Spleen (tissue), 7 donors: ENCODE results near the gene IL23A.

ENCODE experiments used
- POLR2A ChIP-seq, 3 donors: fragments of 450-650 bp; IDR thresholded peaks; one replicate each; pipeline ENCODE4 v1.5.1; 2017; ENCODE audit warnings: antibody characterized with exemption in 3 of 3, mild to moderate bottlenecking in 1 of 3
- POLR2AphosphoS5 ChIP-seq, 3 donors: sonication (generic); formaldehyde crosslinking; IDR thresholded peaks; one replicate each; pipeline ENCODE4 v1.5.1; 2017; ENCODE audit warnings: antibody characterized with exemption in 3 of 3
- TF ChIP-seq, protein P1 (sequence below), 11 experiments: fragments of 200-600 bp in 7 of 11; fragments of 450-650 bp in 4 of 11; sonication (generic) in 4 of 11; IDR thresholded peaks in 8 of 11; conservative IDR thresholded peaks in 3 of 11; 1 replicate in 7 of 11; 2 replicates in 4 of 11; pipeline versions ENCODE4 v1.4.0 to v1.8.0; 2016 to 2021; ENCODE audit warnings: antibody characterized with exemption in 11 of 11, inconsistent platforms in 4 of 11, mild to moderate bottlenecking in 1 of 11
- donor health status: DM: no; HTN: no; CAD: no; lungs with moderate emphysema.
- donor health status: DM: no; HTN: no; CAD: no.
- donor health status: DM: no; HTN: no; CAD: no.

DNA sequence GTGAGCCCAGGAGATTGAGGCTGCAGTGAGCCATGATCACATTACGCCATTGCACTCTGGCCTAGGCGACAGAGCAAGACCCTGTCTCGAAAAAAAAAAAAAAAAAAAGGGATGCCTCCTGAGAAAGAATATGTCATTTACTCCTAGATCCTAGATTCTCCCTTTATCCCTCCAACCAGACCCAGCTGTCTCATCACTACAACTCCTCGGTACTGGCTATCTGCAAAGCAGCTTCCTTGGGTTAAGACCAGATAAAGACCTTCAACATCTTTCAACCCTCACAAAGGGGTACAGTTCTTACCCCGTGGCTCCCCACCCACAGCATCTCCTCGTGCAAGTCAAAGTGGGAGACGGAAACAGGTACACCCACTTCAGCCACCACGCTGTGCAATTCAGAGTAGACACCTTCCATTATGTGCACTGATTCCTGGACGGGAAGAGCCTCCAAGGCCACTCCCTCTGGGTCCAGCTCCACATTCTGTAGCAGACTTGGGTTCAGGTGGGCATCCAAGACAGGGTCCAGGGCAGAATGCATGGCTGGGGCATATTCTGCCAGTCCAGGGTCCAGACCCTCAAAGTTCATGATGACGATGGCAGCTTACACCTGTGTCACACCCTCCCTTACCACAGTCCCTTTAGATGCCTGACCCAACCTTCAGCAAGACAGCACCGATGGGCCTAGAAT is 6.0 kb upstream of the IL23A start:
- no peak for TF ChIP-seq POLR2A (IDR thresholded peaks at IDR 0.05)
- TF ChIP-seq, protein P1, sequence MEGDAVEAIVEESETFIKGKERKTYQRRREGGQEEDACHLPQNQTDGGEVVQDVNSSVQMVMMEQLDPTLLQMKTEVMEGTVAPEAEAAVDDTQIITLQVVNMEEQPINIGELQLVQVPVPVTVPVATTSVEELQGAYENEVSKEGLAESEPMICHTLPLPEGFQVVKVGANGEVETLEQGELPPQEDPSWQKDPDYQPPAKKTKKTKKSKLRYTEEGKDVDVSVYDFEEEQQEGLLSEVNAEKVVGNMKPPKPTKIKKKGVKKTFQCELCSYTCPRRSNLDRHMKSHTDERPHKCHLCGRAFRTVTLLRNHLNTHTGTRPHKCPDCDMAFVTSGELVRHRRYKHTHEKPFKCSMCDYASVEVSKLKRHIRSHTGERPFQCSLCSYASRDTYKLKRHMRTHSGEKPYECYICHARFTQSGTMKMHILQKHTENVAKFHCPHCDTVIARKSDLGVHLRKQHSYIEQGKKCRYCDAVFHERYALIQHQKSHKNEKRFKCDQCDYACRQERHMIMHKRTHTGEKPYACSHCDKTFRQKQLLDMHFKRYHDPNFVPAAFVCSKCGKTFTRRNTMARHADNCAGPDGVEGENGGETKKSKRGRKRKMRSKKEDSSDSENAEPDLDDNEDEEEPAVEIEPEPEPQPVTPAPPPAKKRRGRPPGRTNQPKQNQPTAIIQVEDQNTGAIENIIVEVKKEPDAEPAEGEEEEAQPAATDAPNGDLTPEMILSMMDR (IDR thresholded peaks at IDR 0.05 in 8 of 11, conservative IDR thresholded peaks at IDR 0.05 in 3 of 11), result no peak
- no peak for TF ChIP-seq POLR2AphosphoS5 (IDR thresholded peaks at IDR 0.05)
